ENCODE measurements around the gene SEH1L.
"Not testable (repeated sequence)": the region's sequence is repeated elsewhere in the genome, so short reads cannot be mapped to it uniquely, and the experiment has no call there.

- not testable (repeated sequence) for TF ChIP-seq EZH2 (IDR thresholded peaks at IDR 0.05; ENCODE audit: insufficient read depth, poor library complexity, severe bottlenecking); EZH2phosphoT487 (IDR thresholded peaks at IDR 0.05; ENCODE audit: insufficient read depth, low read depth)
Observed at GRCh38 chr18:12980065-12980464, 32.3 kb downstream of the SEH1L start.

All from GM23248 (cell line).